ENCODE results near the gene HSPBAP1. TPM values are rescaled to one million over a fixed set of nuclear protein-coding genes. Genes with fewer than 3 reads are reported as not detected.

The HSPBAP1 gene
- total RNA-seq, 2 donors from 2014 or later, result 4.1 to 9.3 TPM

DNA sequence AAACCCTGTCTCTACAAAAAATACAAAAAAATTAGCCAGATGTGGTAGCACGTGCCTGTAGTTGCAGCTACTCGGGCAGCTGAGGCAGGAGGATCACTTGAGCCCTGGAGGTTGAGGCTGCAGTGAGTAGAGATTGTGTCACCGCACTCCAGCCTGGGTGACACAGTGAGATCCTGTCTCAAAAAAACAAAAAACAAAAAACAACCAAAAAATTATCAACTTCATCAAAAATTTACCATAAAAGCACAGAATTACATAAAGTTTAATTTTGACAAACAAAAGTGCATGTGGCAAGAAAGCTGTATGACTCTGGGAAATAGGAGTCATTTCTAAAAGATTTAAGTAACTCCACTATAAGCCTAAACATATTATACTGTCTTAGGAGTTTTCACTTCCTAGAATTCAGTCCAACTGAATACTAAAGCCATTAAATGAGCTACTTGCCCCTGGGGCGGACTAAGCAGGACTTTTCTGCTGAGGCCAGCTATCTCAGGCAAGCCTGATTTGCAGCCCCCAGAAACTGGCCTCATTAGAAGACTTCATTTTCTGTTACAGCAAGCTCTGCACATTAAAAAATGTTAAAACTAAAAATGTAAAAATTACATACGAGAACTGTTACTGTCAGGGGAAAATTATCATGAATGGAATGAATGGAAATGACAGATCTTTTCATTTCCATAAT lies 23.0 kb downstream of the HSPBAP1 start:
- Histone ChIP-seq H3K9me3 (no peaks in the 10 kb centered on the region), H3K4me3 (no peak overlapping the region), H3K4me1 (replicated peaks) (no peaks in the 10 kb centered on the region), H3K27me3 (replicated peaks; ENCODE audit: insufficient read depth) (no peaks in the 10 kb centered on the region), H3K27ac (no peak overlapping the region), H3K36me3 (no peaks in the 10 kb centered on the region)
- WGBS, result 92% methylated on average over 5 of the region's 5 CpGs
- intact Hi-C loops (cut with DNase I), result no loop called here
- no peak for DNase-seq (ENCODE audit: low spot score)
- TF ChIP-seq POLR2AphosphoS5 (IDR thresholded peaks at IDR 0.05) (no peak), POLR2A (IDR thresholded peaks at IDR 0.05) (no peak)
- TF ChIP-seq, protein P1, sequence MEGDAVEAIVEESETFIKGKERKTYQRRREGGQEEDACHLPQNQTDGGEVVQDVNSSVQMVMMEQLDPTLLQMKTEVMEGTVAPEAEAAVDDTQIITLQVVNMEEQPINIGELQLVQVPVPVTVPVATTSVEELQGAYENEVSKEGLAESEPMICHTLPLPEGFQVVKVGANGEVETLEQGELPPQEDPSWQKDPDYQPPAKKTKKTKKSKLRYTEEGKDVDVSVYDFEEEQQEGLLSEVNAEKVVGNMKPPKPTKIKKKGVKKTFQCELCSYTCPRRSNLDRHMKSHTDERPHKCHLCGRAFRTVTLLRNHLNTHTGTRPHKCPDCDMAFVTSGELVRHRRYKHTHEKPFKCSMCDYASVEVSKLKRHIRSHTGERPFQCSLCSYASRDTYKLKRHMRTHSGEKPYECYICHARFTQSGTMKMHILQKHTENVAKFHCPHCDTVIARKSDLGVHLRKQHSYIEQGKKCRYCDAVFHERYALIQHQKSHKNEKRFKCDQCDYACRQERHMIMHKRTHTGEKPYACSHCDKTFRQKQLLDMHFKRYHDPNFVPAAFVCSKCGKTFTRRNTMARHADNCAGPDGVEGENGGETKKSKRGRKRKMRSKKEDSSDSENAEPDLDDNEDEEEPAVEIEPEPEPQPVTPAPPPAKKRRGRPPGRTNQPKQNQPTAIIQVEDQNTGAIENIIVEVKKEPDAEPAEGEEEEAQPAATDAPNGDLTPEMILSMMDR (IDR thresholded peaks at IDR 0.05), result no peak

DNA sequence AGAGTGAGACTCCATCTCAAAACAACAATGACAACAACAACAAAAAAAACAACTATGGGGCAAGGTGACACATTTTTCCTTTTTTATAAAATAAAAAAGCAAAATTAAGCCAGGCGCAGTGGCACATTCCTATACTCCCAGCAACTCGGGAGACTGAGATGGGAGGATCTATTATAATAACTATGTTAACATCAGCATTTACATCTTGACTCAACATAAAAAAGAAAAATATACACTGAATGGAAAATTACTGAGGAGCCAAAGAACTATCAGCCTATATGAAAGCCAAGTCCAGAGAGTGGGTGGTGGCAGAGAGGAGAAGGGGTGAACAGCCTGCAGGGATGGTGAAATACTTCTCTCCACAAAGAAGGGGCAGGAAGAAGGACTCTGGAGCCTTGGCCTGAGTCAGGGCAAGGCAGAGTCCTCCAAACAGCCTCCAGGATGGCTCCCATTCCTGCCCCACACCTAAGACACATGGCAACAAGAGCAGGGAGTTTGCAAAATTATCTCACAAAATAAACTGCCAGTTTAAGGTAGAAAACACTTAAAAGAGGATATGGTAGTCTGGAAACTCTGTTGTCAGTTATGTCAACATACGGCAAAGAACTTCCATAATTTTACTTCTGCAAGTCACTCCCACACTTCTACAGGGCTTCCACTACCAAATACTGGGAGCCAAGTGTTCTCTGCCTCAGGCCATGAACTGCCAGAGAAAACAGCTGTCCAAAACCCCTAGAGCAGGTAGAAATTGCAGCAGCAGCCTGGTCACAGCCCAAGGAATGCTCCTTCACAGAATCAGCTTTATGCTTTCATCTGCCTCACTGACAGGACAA lies 25.9 kb downstream of the HSPBAP1 start:
- no peak for DNase-seq (ENCODE audit: low spot score)
- intact Hi-C loops (cut with DNase I), result no loop called here

DNA sequence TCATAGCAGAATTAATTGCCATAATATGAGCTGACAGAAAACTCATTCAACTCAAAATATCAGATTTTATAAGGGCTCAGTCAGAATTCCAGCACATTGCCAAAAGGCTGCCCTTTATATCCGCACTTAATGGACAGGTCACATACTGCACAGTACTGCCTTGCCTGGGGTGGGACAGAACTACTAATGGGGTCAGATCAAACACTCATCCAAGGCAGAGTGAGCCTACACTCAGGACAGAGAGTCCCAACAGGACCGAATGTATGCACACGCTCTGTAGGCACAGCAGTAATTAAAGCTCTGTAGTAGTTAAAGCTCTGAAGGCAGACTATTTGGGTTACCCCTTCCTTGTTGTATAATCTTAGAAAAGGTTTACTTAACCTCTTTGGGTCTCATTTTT lies 27.2 kb downstream of the HSPBAP1 start:
- Histone ChIP-seq H3K4me3 (no peak overlapping the region), H3K27me3 (replicated peaks; ENCODE audit: insufficient read depth) (no peaks in the 10 kb centered on the region), H3K36me3 (no peaks in the 10 kb centered on the region), H3K9me3 (no peaks in the 10 kb centered on the region), H3K4me1 (replicated peaks) (no peaks in the 10 kb centered on the region), H3K27ac (no peak overlapping the region)
- intact Hi-C loops (cut with DNase I), result no loop called here
- TF ChIP-seq POLR2AphosphoS5 (IDR thresholded peaks at IDR 0.05) (no peak), POLR2A (IDR thresholded peaks at IDR 0.05) (no peak)
- TF ChIP-seq, protein P1 (IDR thresholded peaks at IDR 0.05), result no peak
- no peak for DNase-seq (ENCODE audit: low spot score)
- WGBS, result 98% methylated on average over 3 of the region's 3 CpGs

More for the DNA sequence above, 25.9 kb downstream of the HSPBAP1 start:
- no peaks in the 10 kb centered on the region for H3K27me3 ChIP-seq (replicated peaks; ENCODE audit: insufficient read depth)
- H3K4me1 ChIP-seq (replicated peaks), result no peaks in the 10 kb centered on the region
- TF ChIP-seq POLR2A (IDR thresholded peaks at IDR 0.05) (no peak), POLR2AphosphoS5 (IDR thresholded peaks at IDR 0.05) (no peak)
- TF ChIP-seq, protein P1 (IDR thresholded peaks at IDR 0.05), result no peak
- H3K36me3 ChIP-seq, result no peaks in the 10 kb centered on the region
- no peak overlapping the region for H3K27ac ChIP-seq
- WGBS, result 91% methylated on average over 3 of the region's 3 CpGs
- H3K9me3 ChIP-seq, result no peaks in the 10 kb centered on the region
- H3K4me3 ChIP-seq, result no peak overlapping the region

DNA sequence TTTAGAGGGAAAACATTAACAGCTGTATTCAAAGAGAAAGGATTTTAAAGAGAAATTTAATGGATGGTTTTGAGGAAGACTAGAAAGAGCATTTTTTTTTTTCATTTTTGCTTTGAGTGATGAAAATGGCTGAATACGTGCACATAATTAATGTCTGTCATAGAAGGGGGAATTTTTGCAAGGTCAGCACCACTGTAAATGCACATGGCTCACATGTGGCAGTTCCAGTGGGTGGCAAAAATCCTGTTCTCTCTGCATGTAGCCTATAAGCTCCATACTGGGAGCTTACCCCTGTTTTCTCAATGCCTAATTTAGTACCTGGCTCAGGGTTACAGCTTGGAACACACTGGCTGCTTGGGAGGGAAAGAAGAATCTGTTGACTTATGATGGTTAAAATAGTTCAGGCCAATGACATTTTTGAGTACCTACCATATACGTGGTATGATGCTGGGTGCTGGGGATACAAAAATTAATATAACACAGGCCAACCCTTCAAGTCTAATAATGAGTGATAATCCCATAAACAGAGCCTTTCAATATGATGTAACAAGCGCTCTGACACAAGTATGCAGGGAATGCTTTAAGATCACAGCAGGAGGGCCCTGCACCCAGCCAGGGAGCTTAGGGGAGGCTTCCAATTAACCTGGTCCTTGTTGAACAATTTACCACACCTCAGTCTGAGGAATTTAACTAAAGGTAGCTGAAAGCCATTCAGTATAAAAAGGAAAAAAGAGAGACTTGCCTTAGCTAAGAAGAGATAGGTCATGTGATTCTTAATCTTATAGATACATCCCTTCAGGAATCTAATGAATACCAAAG lies 33.0 kb downstream of the HSPBAP1 start:
- no peak overlapping the region for H3K27ac ChIP-seq
- DNase-seq (ENCODE audit: low spot score), result no peak
- WGBS, result 79% methylated on average over 3 of the region's 3 CpGs

More for the DNA sequence above, 33.0 kb downstream of the HSPBAP1 start:
- Histone ChIP-seq H3K36me3 (no peaks in the 10 kb centered on the region), H3K9me3 (no peaks in the 10 kb centered on the region), H3K27me3 (replicated peaks; ENCODE audit: insufficient read depth) (no peaks in the 10 kb centered on the region), H3K4me3 (no peak overlapping the region), H3K4me1 (replicated peaks) (no peaks in the 10 kb centered on the region)
- intact Hi-C loops (cut with DNase I), result no loop called here
- TF ChIP-seq, protein P1 (IDR thresholded peaks at IDR 0.05), result no peak
- TF ChIP-seq POLR2AphosphoS5 (IDR thresholded peaks at IDR 0.05) (no peak), POLR2A (IDR thresholded peaks at IDR 0.05) (no peak)
